ENCODE data around the gene GCN1. TPM values are rescaled to one million over a fixed set of nuclear protein-coding genes. Genes with fewer than 3 reads are reported as not detected.
"Not testable (repeated sequence)": the region's sequence is repeated elsewhere in the genome, so short reads cannot be mapped to it uniquely, and the experiment has no call there.

GCN1 gene
- total RNA-seq, 1 donor from 2014 or later, result 52.4 TPM

DNA sequence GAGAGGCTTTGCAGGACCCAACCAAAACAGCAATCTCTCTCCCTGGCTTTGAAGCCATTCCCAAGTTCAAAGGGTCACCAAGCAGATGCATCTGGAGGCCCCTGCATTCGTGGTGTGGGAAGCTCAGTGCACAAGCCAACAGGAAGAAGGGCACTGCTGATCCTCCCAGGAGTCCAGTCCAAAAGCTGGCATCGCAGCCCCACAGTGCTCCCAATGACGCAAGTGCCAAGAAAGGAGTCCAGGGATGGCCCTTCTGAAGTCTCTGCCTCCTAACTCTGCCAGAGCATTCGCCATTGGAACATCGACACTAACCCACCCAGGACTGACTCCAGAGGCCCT, 45.9 kb upstream of the GCN1 start:
- no peak overlapping the region for H3K4me3 ChIP-seq (ENCODE audit: low read depth, low read length)
- FAIRE-seq (no peak), DNase-seq (ENCODE audit: low read depth) (no peak)
- H3K27me3 ChIP-seq (ENCODE audit: control insufficient read depth, insufficient read depth, low read length), result no peaks in the 10 kb centered on the region
- TF ChIP-seq, protein P1, sequence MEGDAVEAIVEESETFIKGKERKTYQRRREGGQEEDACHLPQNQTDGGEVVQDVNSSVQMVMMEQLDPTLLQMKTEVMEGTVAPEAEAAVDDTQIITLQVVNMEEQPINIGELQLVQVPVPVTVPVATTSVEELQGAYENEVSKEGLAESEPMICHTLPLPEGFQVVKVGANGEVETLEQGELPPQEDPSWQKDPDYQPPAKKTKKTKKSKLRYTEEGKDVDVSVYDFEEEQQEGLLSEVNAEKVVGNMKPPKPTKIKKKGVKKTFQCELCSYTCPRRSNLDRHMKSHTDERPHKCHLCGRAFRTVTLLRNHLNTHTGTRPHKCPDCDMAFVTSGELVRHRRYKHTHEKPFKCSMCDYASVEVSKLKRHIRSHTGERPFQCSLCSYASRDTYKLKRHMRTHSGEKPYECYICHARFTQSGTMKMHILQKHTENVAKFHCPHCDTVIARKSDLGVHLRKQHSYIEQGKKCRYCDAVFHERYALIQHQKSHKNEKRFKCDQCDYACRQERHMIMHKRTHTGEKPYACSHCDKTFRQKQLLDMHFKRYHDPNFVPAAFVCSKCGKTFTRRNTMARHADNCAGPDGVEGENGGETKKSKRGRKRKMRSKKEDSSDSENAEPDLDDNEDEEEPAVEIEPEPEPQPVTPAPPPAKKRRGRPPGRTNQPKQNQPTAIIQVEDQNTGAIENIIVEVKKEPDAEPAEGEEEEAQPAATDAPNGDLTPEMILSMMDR (IDR thresholded peaks at IDR 0.05; ENCODE audit: insufficient read depth, low read length, severe bottlenecking), result no peak
- no peaks in the 10 kb centered on the region for H3K36me3 ChIP-seq (ENCODE audit: control insufficient read depth, insufficient read depth, low read length)

DNA sequence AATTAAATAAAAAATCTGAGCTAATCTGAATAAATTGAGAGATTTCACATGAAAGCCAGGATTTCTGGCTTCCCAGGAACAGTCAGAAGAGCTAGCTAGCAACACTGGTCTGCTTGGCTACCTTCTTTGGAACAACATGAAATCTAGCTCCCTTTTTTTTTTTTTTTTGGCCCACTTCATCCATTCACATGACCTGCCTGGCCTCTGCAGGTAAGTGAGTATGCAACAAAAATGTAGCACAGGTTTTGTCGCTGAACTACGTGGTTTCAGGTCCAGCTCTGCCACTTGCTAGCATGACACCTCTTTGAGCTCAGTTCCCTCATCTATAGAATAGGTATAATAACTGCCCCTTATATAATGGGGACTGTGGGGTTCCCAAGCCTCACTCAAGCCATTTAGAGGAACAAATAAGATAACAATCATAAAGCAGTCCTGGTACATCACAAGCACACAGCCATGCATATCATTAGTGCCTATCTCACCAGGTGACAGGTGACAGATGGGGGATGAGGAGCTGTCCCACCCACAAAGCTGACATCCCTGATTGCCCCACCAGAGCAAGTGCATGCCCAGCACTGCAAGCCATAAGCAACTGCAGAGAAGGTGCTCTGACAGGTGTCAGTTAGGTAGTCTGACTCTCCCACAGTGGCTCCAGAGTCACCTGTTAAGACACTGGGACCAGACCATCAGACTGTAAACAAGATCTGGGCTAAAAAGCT, 45.4 kb upstream of the GCN1 start:
- H3K36me3 ChIP-seq (ENCODE audit: control insufficient read depth, insufficient read depth, low read length), result peaks cover 1% of the 10 kb centered on the region
- FAIRE-seq (no peak), DNase-seq (ENCODE audit: low read depth) (no peak)

DNA sequence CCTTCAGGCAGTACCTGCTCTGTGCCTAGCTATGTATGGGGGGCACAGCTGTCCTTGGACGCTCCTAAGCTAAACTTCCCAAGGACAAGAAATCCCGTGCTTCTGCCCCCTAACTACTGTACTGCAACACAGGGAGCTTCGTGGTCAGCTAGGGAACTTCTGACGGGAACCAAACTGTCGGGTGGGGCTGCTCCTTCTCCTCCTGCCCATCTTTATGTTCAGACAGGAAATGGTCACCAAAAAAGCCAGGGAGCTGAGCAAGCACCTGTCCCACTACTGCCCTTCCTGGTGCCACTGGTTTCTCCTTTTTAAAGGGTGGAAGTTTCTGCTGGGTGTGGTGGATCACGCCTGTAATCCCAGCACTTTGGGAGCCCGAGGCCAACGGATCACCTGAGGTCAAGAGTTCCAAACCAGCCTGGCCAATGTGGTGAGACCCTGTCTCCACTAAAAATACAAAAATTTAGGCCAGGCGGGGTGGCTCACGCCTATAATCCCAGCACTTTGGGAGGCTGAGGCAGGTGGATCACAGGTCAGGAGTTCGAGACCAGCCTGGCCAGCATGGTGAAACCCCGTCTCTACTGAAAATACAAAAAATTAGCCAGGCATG, 44.4 kb upstream of the GCN1 start:
- FAIRE-seq (no peak), DNase-seq (ENCODE audit: low read depth) (no peak)
- peaks cover 1% of the 10 kb centered on the region for H3K36me3 ChIP-seq (ENCODE audit: control insufficient read depth, insufficient read depth, low read length)
- TF ChIP-seq, protein P1 (IDR thresholded peaks at IDR 0.05; ENCODE audit: insufficient read depth, low read length, severe bottlenecking), result no peak
- H3K4me3 ChIP-seq (ENCODE audit: low read depth, low read length), result no peak overlapping the region
- no peaks in the 10 kb centered on the region for H3K27me3 ChIP-seq (ENCODE audit: control insufficient read depth, insufficient read depth, low read length)

More for the DNA sequence above, 45.4 kb upstream of the GCN1 start:
- TF ChIP-seq, protein P1 (IDR thresholded peaks at IDR 0.05; ENCODE audit: insufficient read depth, low read length, severe bottlenecking), result no peak
- H3K27me3 ChIP-seq (ENCODE audit: control insufficient read depth, insufficient read depth, low read length), result no peaks in the 10 kb centered on the region
- no peak overlapping the region for H3K4me3 ChIP-seq (ENCODE audit: low read depth, low read length)

DNA sequence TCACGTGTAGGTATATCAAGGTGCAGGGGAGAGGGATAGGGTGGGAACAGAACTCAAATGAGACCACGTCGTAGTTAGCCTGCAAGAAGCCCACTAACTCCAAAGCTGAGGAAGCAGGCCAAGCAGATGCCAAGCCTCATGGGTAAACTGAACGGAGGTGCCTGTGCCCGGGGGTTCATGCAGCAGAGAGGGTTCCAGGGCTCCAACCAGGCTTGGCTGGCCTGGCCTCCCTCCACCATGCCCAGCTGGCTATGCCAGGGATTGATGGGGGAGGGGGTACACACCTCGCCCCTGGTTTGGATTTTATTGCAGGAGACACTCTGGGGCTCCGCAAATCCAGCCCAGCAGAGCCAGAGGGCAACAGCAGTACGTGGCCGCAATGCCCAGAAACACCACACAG, 43.7 kb upstream of the GCN1 start:
- DNase-seq (ENCODE audit: low read depth) (no peak), FAIRE-seq (no peak)
- Histone ChIP-seq H3K27me3 (ENCODE audit: control insufficient read depth, insufficient read depth, low read length) (no peaks in the 10 kb centered on the region), H3K36me3 (ENCODE audit: control insufficient read depth, insufficient read depth, low read length) (peaks cover 1% of the 10 kb centered on the region), H3K4me3 (ENCODE audit: low read depth, low read length) (no peak overlapping the region)
- TF ChIP-seq, protein P1 (IDR thresholded peaks at IDR 0.05; ENCODE audit: insufficient read depth, low read length, severe bottlenecking), result no peak

DNA sequence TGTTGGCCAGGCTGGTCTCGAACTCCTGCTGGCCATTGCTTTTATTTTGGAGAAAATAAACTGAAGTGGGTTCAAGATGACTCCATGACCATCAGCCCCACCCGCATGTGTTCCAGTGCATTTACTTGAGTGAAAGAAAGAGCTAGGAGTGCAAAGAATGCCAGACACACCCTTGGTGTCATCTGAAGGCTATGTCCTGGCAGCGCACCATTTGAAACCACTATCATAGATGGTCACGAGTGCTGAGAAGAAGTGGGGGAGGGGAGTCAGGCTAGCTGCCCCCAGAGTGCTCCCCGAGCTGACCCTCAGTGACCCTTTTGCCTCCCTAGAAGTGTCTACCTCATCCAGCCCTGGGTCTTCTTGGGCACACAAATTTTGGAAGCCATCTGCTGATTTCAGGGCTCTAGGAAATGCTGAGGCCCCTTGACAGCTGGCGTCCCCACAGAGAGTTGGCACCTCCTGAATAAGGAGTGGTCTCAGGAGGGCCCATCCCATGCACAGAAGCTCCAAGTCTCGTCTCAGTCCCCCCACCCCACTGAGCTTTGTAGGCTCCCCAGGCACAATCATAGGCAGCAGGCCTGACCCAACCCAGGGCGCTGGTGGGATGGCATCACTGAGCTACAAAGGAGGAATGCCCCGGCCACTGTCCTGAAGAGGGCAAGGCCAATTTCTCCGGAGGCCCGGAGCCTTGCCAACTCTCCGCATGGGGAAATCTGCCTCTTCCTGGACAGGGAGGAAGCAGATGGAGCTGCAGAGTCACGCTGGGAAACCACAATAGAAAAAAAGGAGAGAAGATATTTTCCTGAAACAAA, 43.1 kb upstream of the GCN1 start:
- Histone ChIP-seq H3K36me3 (ENCODE audit: control insufficient read depth, insufficient read depth, low read length) (peaks cover 1% of the 10 kb centered on the region), H3K27me3 (ENCODE audit: control insufficient read depth, insufficient read depth, low read length) (no peaks in the 10 kb centered on the region), H3K4me3 (ENCODE audit: low read depth, low read length) (no peak overlapping the region)
- no peak for FAIRE-seq
- TF ChIP-seq, protein P1 (IDR thresholded peaks at IDR 0.05; ENCODE audit: insufficient read depth, low read length, severe bottlenecking), result no peak
- DNase-seq (ENCODE audit: low read depth), result peak; percentile 61

DNA sequence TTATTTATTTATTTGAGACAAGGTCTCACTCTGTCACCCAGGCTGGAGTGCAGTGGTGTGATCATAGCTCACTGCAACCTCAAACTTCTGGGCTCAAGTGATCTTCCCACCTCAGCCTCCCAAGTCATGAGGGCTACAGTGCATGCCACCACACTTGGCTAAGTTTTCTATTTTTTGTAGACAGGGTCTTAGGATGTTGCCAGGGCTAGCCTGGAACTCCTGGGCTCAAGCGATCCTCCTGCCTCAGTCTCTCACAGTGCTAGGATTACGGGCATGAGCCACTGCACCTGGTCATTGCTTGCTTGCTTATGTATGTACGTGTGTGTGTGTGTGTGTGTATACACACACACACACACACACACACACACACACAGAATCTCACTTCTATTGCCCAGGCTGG, 42.3 kb upstream of the GCN1 start:
- H3K36me3 ChIP-seq (ENCODE audit: control insufficient read depth, insufficient read depth, low read length); H3K4me3 ChIP-seq (ENCODE audit: low read depth, low read length); H3K27me3 ChIP-seq (ENCODE audit: control insufficient read depth, insufficient read depth, low read length); FAIRE-seq; DNase-seq (ENCODE audit: low read depth): not testable (repeated sequence)

Data from bronchial epithelial cell (primary cell).